Stimulated activated CD8-positive, alpha-beta memory T cell treated with anti-CD3 and anti-CD28 coated beads, Interleukin-2, amount 100 ng/mL, for 1 hour (primary cell): ENCODE results near the gene LILRA1.
"Not testable (repeated sequence)": the region's sequence is repeated elsewhere in the genome, so short reads cannot be mapped to it uniquely, and the experiment has no call there.

ENCODE experiments used
- DNase-seq, 2 donors: peaks; one replicate each; pipeline ENCODE4 v3.0.0-alpha.2; 2020; ENCODE audit warnings: low read depth in 2 of 2

LILRA1 gene

GRCh38 chr19:54593445-54593844 lies at the start of gene LILRA1:
Gene LILRA1 (plus strand): TSS chr19:54593632. CDS start chr19:54594245, 613 bp downstream.
- DNase-seq = not testable (repeated sequence)

GRCh38 chr19:54548806-54549205 lies 44.6 kb upstream of the LILRA1 start:
- DNase-seq = no peak

- no peak for DNase-seq
Measured at GRCh38 chr19:54549224-54549623, 44.2 kb upstream of the LILRA1 start.

DNA sequence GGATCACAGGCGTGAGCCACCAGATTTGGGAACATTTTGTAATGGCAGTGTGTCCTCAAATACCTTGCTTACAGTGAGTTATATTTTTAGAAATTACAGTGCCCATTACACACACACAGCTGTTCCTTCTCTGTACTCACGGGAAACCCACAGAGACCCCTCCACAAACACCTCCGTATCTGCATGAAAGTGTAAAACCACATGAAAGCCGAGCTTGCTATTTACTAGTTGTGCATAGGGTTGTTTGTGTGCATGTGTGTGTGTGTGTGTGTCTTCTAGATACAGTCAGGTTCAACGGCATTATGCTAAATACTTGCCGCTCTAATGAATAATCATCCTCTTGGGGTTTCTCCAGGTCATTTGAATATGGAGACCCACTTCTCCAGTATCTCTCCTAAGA lies 42.1 kb upstream of the LILRA1 start:
- no peak for DNase-seq

DNA sequence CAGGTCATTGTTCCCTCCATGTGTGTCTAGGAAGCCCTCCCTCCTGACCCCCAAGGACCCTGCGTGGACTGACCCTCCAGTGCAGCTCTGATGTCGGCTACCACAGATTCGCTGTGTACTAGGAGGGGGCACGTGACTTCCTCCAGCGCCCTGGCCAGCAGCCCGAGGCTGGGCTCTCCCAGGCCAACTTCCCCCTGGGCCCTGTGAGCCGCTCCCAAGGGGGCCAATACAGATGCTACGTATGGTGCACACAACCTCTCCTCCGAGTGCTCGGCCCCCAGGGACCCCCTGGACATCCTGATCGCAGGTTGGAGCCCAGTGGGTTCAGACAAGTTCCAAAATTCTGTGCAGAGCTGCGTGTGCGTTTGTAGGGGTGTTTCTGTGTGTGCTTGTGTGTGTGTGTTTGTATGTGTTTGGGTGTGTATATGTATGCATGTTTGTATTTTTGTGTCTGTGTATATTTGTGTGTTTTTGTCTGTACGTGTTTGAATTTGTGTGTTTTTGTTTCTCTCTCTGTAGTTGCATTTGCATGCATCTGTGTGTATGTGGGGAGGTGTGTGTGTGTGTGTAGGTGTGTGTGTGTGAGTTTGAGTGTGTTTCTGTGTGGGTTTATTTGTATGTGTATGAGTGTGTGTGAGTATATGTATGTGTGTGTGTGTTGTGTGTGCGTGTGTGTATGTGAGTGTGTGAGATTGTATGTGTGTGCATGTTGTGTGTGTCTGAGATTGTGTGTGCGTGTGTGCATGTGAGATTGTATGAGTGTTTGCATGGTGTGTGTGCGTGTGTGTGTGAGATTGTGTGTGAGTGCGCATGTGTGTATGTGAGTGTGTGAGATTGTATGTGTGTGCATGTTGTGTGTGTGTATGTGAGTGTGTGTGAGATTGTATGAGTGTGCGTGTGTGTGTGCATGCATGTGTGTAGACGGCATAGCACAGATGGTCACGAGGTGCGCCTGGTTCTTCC lies 41.2 kb upstream of the LILRA1 start:
- DNase-seq = no peak

- no peak for DNase-seq
Measured at GRCh38 chr19:54552913-54553310, 40.5 kb upstream of the LILRA1 start.

DNA sequence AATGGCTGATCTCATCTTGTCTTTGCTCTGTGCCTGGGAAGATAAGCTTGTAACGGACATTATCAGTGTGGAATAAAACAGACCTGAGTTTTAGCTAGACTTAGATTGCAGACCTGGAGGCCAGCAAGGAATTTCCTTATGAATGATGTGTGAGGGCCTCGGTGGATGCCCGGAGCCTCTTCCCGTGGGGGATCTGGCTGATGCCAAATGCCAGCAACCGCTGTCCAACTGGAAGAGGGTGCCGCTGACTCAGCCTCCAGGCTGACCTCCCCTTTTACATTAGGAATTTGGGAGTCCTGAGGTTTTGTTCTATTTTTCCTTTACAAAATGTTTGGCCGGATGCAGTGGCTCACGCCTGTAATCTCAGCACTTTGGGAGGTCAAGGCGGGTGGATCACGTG lies 39.4 kb upstream of the LILRA1 start:
- no peak for DNase-seq

DNA sequence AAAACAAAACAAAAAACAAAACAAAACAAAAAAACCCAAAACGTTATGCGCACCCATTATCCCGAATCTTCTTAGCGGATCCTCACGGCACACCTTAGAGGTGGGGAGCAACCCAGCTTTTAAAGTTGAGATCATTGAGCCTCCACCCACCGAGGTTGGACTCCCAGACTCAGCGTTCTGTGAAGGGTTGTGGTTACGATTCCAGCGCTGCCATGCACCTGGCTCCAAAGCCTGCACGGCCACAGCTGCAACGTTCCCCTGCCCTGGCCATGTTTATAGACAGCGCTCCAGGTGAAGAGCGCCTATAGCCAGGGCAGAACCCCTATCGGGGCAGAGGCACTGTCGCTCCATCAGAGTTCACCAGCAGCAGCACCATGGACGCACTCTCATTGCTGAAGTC lies 38.5 kb upstream of the LILRA1 start:
- no peak for DNase-seq

DNA sequence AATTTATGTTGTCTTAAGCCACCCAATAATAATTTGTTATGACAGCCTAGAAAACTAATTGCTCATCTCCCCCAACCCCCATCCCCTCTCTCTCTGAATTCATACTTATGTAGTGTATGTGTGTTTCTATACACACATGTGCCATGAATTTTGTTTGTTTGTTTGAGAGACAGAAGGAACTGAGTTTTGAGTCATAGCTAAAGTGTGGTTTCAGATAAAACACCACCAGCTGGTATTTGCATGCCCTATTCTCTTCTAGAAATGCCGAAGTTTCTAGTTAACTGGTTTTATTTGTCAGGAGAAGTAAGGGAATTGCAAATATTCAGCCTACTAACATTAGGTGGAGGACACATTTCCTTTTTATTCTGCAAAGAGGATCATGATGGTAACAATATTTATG lies 37.2 kb upstream of the LILRA1 start:
- no peak for DNase-seq

DNA sequence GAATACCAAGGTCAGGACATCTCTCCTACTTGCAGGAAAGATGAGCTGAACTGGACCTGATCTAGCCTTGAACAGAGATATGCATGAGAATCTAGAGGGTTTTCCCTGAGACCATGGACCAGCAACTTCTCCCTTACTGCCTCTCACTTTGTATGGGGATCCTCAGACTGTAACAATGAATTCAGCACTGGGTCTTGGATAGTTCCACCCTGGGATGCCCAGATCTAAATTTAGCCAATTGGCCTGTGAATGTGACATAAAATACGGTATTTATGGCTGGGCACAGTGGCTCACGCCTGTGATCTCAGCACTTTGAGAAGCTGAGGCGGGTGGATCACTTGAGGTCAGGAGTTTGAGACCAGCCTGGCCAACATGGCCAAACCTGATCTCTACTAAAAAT lies 35.1 kb upstream of the LILRA1 start:
- no peak for DNase-seq

- DNase-seq = no peak
Measured at GRCh38 chr19:54560881-54561385, 32.5 kb upstream of the LILRA1 start.

DNA sequence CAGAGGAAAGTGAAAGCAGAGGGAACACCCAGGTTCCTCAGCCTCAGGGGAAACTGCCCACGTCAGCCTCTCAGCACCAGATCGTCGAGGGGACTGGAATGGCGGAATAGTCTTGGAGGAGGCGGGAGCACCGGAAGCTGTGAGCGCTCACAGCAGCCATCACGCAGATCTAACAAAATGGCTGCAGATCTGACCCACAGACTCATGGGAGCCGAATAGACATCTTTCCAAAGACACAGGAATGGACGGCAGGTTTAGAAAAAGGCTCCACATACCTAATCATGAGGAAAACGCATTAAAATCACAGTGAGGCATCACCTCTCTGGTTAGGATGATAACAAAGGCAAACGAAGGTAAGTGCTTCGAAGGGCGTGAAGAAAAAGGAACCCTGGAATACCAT lies 31.6 kb upstream of the LILRA1 start:
- DNase-seq = no peak

- DNase-seq = not testable (repeated sequence)
Measured at GRCh38 chr19:54563206-54563605, 30.2 kb upstream of the LILRA1 start.

- no peak for DNase-seq
Measured at GRCh38 chr19:54570316-54570715, 23.1 kb upstream of the LILRA1 start.

DNA sequence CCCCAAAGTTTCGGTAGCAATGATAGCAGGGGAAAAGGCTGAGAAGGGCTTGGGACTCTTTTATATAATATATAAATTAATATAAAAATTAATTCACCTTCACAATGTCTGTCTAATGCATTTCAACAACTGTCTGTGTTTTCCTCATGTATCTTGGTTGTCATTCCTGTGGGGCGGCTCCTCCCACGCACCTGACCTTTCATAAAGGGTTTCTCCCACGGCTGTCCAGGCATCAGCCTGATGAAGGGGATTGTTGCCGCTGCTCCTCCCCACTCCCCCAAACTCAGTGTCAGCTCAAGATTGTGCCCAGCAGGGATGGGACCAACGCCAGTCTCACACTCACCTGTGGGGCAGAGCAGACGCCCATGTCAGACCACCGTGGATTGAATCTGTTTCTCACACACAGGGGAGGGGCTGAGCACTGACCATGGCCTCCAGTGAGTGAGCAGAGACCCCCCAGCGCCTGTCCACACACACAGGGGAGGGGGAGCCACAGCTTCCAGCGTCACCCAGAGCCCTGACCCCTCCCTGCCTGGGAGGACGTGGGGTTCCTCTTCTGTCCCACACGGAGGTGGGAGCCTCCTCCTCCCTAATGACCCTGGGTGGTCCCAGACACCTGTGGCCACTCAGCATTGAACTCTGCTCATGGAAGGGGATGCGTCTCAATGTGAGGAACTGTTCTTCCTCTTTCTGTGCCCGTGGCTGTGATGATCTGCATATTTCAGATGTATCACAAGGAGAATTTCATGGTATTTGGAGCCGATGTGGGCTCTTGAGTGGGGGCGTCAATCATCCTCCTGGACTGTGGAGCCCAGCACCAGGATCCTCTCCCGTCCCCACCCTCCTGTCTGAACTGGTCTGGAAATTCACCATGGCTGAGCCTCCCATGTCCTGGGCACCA lies 21.5 kb upstream of the LILRA1 start:
- not testable (repeated sequence) for DNase-seq

DNA sequence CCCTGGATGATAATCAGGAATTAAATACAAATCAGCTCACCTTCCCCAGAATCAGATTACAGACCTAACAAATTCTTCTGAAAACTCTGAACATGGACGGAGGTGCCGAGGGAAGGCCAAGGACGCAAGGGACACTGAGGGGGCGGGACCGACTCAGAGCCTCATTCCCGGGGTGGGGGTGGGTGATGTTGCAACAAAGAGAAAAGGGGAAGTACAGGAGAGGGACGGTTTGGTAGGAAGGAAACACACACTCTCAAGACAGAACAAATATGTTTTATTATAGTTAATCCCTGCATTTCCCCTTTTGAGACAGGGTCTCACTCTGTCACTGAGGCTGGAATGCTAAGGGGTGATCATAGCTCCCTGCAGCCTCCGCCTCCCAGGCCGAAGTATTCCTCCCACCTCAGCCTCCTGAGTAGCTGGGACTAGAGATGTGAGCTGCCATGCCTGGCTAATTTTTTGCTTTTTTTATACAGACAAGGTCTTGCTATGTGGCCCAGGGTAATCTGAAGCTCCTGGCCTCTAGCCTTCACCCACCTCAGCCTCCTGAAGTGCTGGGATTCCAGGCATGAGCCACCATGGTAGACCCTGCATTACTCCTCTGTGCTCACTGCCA lies 20.6 kb upstream of the LILRA1 start:
- no peak for DNase-seq

GRCh38 chr19:54573330-54573872 lies 20.0 kb upstream of the LILRA1 start, which contains the start of gene LILRA2:
Gene LILRA2 (plus strand): TSS chr19:54573790. CDS start chr19:54573879, 89 bp downstream.
- no peak for DNase-seq

- no peak for DNase-seq
Measured at GRCh38 chr19:54574051-54574450, 19.4 kb upstream of the LILRA1 start.

DNA sequence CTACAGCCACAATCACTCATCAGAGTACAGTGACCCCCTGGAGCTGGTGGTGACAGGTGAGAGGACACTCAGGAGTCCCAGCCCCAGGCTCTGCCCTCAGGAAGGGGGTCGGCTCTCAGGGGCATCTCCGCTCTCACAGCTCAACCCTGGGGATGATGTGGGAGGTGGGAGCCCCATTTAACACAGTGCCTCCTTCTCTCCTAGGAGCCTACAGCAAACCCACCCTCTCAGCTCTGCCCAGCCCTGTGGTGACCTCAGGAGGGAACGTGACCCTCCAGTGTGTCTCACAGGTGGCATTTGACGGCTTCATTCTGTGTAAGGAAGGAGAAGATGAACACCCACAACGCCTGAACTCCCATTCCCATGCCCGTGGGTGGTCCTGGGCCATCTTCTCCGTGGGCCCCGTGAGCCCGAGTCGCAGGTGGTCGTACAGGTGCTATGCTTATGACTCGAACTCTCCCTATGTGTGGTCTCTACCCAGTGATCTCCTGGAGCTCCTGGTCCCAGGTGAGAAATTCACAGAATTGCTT lies 18.8 kb upstream of the LILRA1 start:
- DNase-seq = no peak

- not testable (repeated sequence) for DNase-seq
Measured at GRCh38 chr19:54575205-54575604, 18.2 kb upstream of the LILRA1 start.

GRCh38 chr19:54576411-54576976 lies 16.9 kb upstream of the LILRA1 start:
- DNase-seq = no peak
